ENCODE measurements around the gene SPO11. TPM values are rescaled to one million over a fixed set of nuclear protein-coding genes. Genes with fewer than 3 reads are reported as not detected.

The SPO11 gene
- total RNA-seq, 1 donor from 2014 or later = not detected

- H3K36me3 Mint-ChIP-seq = no peaks in the 10 kb centered on the region
- H3K27ac Mint-ChIP-seq = peak overlapping the region; percentile 7
- H3K9me3 ChIP-seq (ENCODE audit: low read depth) = no peaks in the 10 kb centered on the region
- no peak overlapping the region for H3K4me3 Mint-ChIP-seq
- no peaks in the 10 kb centered on the region for H3K79me2 ChIP-seq (ENCODE audit: low read depth)
- no peak overlapping the region for H3K27ac ChIP-seq
- no peak overlapping the region for H2AFZ ChIP-seq (replicated peaks)
- no peak overlapping the region for H3K4me2 ChIP-seq
- peaks cover 24% of the 10 kb centered on the region for H3F3A ChIP-seq (ENCODE audit: low read depth)
- H3K27me3 ChIP-seq = no peaks in the 10 kb centered on the region
- no peak for DNase-seq (ENCODE audit: low spot score)
- no peak overlapping the region for H3K9ac ChIP-seq
- no peak overlapping the region for H3K4me3 ChIP-seq
- no peaks in the 10 kb centered on the region for H3K36me3 ChIP-seq
- peaks cover 20% of the 10 kb centered on the region for H3K4me1 ChIP-seq
- H3K4me1 Mint-ChIP-seq = peaks cover 43% of the 10 kb centered on the region
- H3K27me3 Mint-ChIP-seq (ENCODE audit: insufficient read depth, low read depth) = peaks cover 11% of the 10 kb centered on the region
- H3K9me3 Mint-ChIP-seq = no peaks in the 10 kb centered on the region
- no peaks in the 10 kb centered on the region for H4K20me1 ChIP-seq (ENCODE audit: low read depth)
- TF ChIP-seq EZH2 (IDR thresholded peaks at IDR 0.05) (no peak), EZH2phosphoT487 (IDR thresholded peaks at IDR 0.05) (no peak), CTCF (IDR thresholded peaks at IDR 0.05) (no peak)
These were observed 9.2 kb upstream of the SPO11 start for GRCh38 chr20:57320358-57320757.

GRCh38 chr20:57321142-57321541, 8.5 kb upstream of the SPO11 start:
- TF ChIP-seq EZH2 (IDR thresholded peaks at IDR 0.05) = no peak
- TF ChIP-seq EZH2phosphoT487 (IDR thresholded peaks at IDR 0.05) = no peak
- no peak for TF ChIP-seq CTCF (IDR thresholded peaks at IDR 0.05)
- H2AFZ ChIP-seq (replicated peaks) = no peak overlapping the region
- peaks cover 43% of the 10 kb centered on the region for H3K4me1 Mint-ChIP-seq
- H3K27me3 ChIP-seq = no peaks in the 10 kb centered on the region
- H3K36me3 Mint-ChIP-seq = no peaks in the 10 kb centered on the region
- H3K9ac ChIP-seq = no peak overlapping the region
- H3K79me2 ChIP-seq (ENCODE audit: low read depth) = no peaks in the 10 kb centered on the region
- H3K36me3 ChIP-seq = no peaks in the 10 kb centered on the region
- peaks cover 25% of the 10 kb centered on the region for H3F3A ChIP-seq (ENCODE audit: low read depth)
- no peak overlapping the region for H3K4me3 Mint-ChIP-seq
- H3K27ac ChIP-seq = no peak overlapping the region
- peaks cover 11% of the 10 kb centered on the region for H3K27me3 Mint-ChIP-seq (ENCODE audit: insufficient read depth, low read depth)
- peaks cover 20% of the 10 kb centered on the region for H3K4me1 ChIP-seq
- no peak overlapping the region for H3K27ac Mint-ChIP-seq
- H3K9me3 ChIP-seq (ENCODE audit: low read depth) = no peaks in the 10 kb centered on the region
- no peaks in the 10 kb centered on the region for H3K9me3 Mint-ChIP-seq
- no peak overlapping the region for H3K4me3 ChIP-seq
- no peaks in the 10 kb centered on the region for H4K20me1 ChIP-seq (ENCODE audit: low read depth)
- no peak overlapping the region for H3K4me2 ChIP-seq
- DNase-seq (ENCODE audit: low spot score) = no peak

- H3K4me3 ChIP-seq = no peak overlapping the region
- no peaks in the 10 kb centered on the region for H3K36me3 Mint-ChIP-seq
- no peaks in the 10 kb centered on the region for H4K20me1 ChIP-seq (ENCODE audit: low read depth)
- peak overlapping the region; percentile 22 for H3K27ac ChIP-seq
- no peak overlapping the region for H3K27ac Mint-ChIP-seq
- H3K27me3 ChIP-seq = no peaks in the 10 kb centered on the region
- H3K9ac ChIP-seq = no peak overlapping the region
- H2AFZ ChIP-seq (replicated peaks) = no peak overlapping the region
- no peak overlapping the region for H3K4me3 Mint-ChIP-seq
- no peaks in the 10 kb centered on the region for H3K9me3 Mint-ChIP-seq
- peaks cover 8% of the 10 kb centered on the region for H3K27me3 Mint-ChIP-seq (ENCODE audit: insufficient read depth, low read depth)
- peaks cover 29% of the 10 kb centered on the region for H3K4me1 ChIP-seq
- H3F3A ChIP-seq (ENCODE audit: low read depth) = peaks cover 33% of the 10 kb centered on the region
- H3K9me3 ChIP-seq (ENCODE audit: low read depth) = no peaks in the 10 kb centered on the region
- H3K4me1 Mint-ChIP-seq = peaks cover 52% of the 10 kb centered on the region
- no peaks in the 10 kb centered on the region for H3K79me2 ChIP-seq (ENCODE audit: low read depth)
- DNase-seq (ENCODE audit: low spot score) = no peak
- peak overlapping the region; percentile 26 for H3K4me2 ChIP-seq
- no peaks in the 10 kb centered on the region for H3K36me3 ChIP-seq
- no peak for TF ChIP-seq EZH2 (IDR thresholded peaks at IDR 0.05)
- no peak for TF ChIP-seq CTCF (IDR thresholded peaks at IDR 0.05)
- TF ChIP-seq EZH2phosphoT487 (IDR thresholded peaks at IDR 0.05) = no peak
These were observed 7.1 kb upstream of the SPO11 start for GRCh38 chr20:57322476-57322875.
